GM12873 (cell line): ENCODE results near the gene DHX35.

ENCODE experiments used
- CTCF ChIP-seq: IDR thresholded peaks from 2 replicates; pipeline ENCODE4 v1.5.1; 2012; ENCODE audit warnings: low read depth, mild to moderate bottlenecking, moderate library complexity, low read length, control low read depth; ENCODE audit not compliant: insufficient read depth; ENCODE audit errors: missing control alignments

Gene DHX35

GRCh38 chr20:38953630-38954340, 8.4 kb upstream of the DHX35 start:
- TF ChIP-seq CTCF, result no peak

DNA sequence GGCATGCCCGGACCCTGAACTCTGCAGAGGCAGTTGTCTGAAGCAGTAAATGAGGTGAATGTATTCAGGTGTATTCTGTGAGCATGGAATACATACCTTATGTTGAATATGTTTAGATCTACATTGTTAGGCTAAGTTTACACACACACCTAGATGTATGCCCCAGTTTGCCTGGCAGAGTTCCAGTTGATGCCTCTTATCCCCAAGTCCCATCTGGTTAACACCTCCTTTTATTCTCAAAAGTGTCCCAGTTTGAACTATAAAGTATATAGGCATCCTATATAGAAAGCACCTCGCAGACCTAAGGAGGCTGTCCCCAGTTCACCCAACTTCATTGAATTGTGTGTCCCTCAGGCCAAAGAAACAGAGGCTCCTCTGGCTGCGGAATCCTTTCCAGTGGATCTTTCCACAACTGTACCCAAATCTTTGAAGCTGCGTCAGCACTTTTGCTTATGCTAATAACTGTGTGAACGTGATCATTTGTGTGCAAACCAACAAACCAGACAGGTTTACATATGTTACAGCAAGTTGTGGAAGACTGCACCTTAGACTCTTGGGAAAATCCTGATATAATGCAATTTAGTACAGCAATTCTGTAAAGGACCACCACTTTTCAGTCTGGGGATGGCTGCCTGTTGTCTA, 4.8 kb upstream of the DHX35 start:
- TF ChIP-seq CTCF, result no peak

GRCh38 chr20:38957915-38958485, 4.1 kb upstream of the DHX35 start:
- TF ChIP-seq CTCF, result no peak

- TF ChIP-seq CTCF, result no peak
Observed at GRCh38 chr20:38961530-38962043, 557 bp upstream of the DHX35 start.

GRCh38 chr20:38962928-38963401, 821 bp downstream of the DHX35 start:
- TF ChIP-seq CTCF, result no peak

DNA sequence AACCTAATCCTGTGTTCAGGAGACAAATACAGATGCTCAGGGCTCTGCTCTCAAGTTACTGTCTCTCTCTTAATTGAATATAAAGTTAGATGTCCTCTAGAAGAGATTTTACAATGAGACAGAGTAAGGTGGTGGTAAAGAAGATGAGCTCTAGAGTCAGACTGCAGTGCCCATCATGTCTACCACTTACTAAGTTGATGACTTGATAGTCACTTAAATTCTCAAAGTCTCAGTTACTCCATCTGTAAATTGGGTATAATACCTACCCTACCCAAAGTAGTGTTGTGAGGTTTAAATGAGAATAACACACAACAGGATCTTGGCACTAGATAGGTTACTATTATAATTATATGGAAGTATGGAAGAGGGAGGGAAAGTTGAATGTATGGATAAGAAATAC, 1.6 kb downstream of the DHX35 start:
- TF ChIP-seq CTCF, result no peak

DNA sequence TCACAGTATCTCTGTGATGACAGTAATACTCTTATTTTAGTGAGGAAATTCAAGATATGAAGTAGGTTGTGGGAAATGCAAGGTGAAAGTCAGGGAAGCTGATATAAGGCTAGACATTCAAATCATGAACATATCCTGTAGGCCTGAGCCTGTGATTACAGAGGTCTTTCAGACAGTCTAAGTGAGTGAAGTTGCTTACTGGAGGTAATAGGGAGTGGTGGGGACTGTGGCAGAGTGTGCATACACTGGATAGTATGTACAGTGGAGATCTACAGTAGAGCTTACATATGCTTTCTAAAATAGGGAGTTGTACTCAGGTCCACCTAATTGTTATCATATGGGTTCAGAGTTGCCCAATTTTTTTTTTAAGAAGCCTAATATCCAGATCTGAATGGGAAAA, 3.1 kb downstream of the DHX35 start:
- TF ChIP-seq CTCF, result no peak
